Effector memory CD8-positive, alpha-beta T cell (primary cell): ENCODE measurements around the gene GCC2.
"Not testable (repeated sequence)": the region's sequence is repeated elsewhere in the genome, so short reads cannot be mapped to it uniquely, and the experiment has no call there.

Experiments
- ATAC-seq: fragments of 150-1000 bp; cut with Tn5 transposase; replicated peaks from 2 replicates; pipeline ENCODE4 v1.10.0; 2021; ENCODE audit warnings: mild to moderate bottlenecking, moderate library complexity
- DNase-seq, 3 experiments: peaks; one replicate each; pipeline ENCODE4 v3.0.0; 2021
- H3K27ac Mint-ChIP-seq, 2 donors: one replicate each; pipeline ENCODE4 v1.8.0; 2022; ENCODE audit warnings: mild to moderate bottlenecking in 2 of 2, mixed read lengths in 2 of 2, moderate library complexity in 2 of 2
- H3K27me3 Mint-ChIP-seq, 2 donors: one replicate each; pipeline ENCODE4 v1.8.0; 2022; ENCODE audit warnings: mixed read lengths in 2 of 2
- H3K36me3 Mint-ChIP-seq: one replicate; pipeline ENCODE4 v1.8.0; 2022; ENCODE audit warnings: mild to moderate bottlenecking, moderate library complexity, mixed read lengths; ENCODE audit not compliant: insufficient read depth
- H3K4me1 Mint-ChIP-seq, 2 donors: one replicate each; pipeline ENCODE4 v1.8.0; 2022; ENCODE audit warnings: low read depth in 2 of 2, mixed read lengths in 2 of 2
- H3K4me3 Mint-ChIP-seq, 2 donors: one replicate each; pipeline ENCODE4 v1.8.0; 2022; ENCODE audit warnings: mild to moderate bottlenecking in 2 of 2, mixed read lengths in 2 of 2, moderate library complexity in 2 of 2
- H3K9me3 Mint-ChIP-seq, 2 donors: one replicate each; pipeline ENCODE4 v1.8.0; 2022; ENCODE audit warnings: mixed read lengths in 2 of 2

Gene GCC2

GRCh38 chr2:108451976-108452375 is 3.0 kb downstream of the GCC2 start:
- DNase-seq (no peak), ATAC-seq (no peak)
- Mint-ChIP-seq H3K4me1 (peaks cover 18 to 54% of the 10 kb centered on the region in 2 donors), H3K27me3 (no peaks in the 10 kb centered on the region), H3K9me3 (no peaks in the 10 kb centered on the region), H3K4me3 (no peak overlapping the region), H3K27ac (peak overlapping the region; percentile 83 to 100), H3K36me3 (peaks cover 83% of the 10 kb centered on the region)

DNA sequence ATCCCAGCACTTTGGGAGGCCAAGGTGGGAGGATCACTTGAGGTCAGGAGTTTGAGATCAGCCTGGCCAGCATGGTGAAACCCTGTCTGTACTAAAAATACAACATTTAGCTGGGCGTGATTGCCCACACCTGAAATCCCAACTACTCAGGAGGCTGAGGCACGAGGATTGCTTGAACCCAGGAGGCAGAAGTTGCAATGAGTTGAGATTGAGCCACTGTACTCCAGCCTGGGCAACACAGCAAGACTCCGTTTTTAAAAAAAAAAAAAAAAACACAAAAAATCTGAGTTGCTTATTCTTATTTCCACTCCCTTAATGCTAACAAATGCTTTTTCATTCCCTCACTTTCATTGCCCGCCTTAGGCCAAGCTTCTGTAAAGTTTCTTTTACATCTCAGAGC is 4.5 kb downstream of the GCC2 start:
- H3K36me3 Mint-ChIP-seq: peaks cover 97% of the 10 kb centered on the region
- DNase-seq, ATAC-seq: not testable (repeated sequence)

DNA sequence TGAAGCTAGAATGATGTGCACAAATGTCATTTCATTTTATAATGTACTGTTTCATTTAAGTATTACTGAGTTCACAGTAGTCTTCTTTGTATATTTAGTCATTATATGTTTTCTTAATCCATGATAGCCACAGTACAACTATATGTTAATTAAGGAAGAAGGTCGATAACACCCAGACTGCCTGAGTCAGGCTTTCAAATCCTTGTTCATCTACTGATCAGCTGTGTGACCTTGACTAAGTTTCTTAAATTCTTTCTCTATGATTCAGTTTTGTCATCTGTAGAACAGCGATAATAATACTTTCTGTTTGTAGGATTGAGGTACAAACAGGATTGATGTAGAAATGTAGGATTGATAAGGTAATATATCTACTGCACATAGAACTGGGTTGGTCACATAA is 5.4 kb downstream of the GCC2 start:
- DNase-seq (no peak), ATAC-seq (no peak)
- Mint-ChIP-seq H3K4me1 (peaks cover 28 to 67% of the 10 kb centered on the region in 2 donors), H3K36me3 (peaks cover 97% of the 10 kb centered on the region), H3K4me3 (no peak overlapping the region), H3K27me3 (no peaks in the 10 kb centered on the region), H3K9me3 (no peaks in the 10 kb centered on the region), H3K27ac (no peak overlapping the region)

More for the DNA sequence above, 4.5 kb downstream of the GCC2 start:
- H3K4me3 Mint-ChIP-seq, H3K27me3 Mint-ChIP-seq, H3K9me3 Mint-ChIP-seq: not testable (repeated sequence)
- Mint-ChIP-seq H3K27ac (peak overlapping the region in 1 of 2 donors; percentile 63), H3K4me1 (peaks cover 24 to 65% of the 10 kb centered on the region in 2 donors)

DNA sequence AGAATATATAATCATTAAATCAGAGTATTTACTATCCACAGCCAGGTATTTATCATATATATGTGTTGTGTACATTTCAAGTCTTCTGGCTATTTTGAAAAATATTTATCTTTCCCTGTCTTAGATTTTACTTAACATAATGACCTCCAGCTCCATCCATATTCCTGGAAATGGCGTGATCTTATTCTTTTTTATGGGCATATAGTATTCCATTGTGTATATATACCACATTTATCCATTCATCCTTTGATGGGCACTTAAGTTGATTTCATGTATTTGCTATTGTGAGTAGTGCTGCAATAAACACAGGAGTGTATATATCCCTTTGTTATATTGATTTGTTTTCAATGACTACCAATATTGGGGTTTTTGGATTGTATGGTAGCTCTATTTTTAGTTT is 6.6 kb downstream of the GCC2 start:
- H3K27me3 Mint-ChIP-seq: no peaks in the 10 kb centered on the region
- no peak for DNase-seq

GRCh38 chr2:108458082-108458481 is 9.1 kb downstream of the GCC2 start:
- Mint-ChIP-seq H3K9me3 (no peaks in the 10 kb centered on the region), H3K27ac (peak overlapping the region in 1 of 2 donors; percentile 6), H3K36me3 (peaks cover 90% of the 10 kb centered on the region)

More for the DNA sequence above, 6.6 kb downstream of the GCC2 start:
- Mint-ChIP-seq H3K4me1 (peaks cover 28 to 68% of the 10 kb centered on the region in 2 donors), H3K27ac (peak overlapping the region in 1 of 2 donors; percentile 46), H3K4me3 (no peak overlapping the region), H3K9me3 (no peaks in the 10 kb centered on the region), H3K36me3 (peaks cover 93% of the 10 kb centered on the region)
- ATAC-seq: no peak

GRCh38 chr2:108459441-108459840 is 10.4 kb downstream of the GCC2 start:
- H3K27me3 Mint-ChIP-seq: no peaks in the 10 kb centered on the region
- ATAC-seq (no peak), DNase-seq (no peak)
- H3K4me3 Mint-ChIP-seq: peak overlapping the region in 1 of 2 donors; percentile 28
- H3K27ac Mint-ChIP-seq: peak overlapping the region in 1 of 2 donors; percentile 49
- H3K9me3 Mint-ChIP-seq: no peaks in the 10 kb centered on the region
- peaks cover 42 to 62% of the 10 kb centered on the region in 2 donors for H3K4me1 Mint-ChIP-seq
- peaks cover 90% of the 10 kb centered on the region for H3K36me3 Mint-ChIP-seq

More at GRCh38 chr2:108458082-108458481, 9.1 kb downstream of the GCC2 start:
- ATAC-seq (no peak), DNase-seq (no peak)
- Mint-ChIP-seq H3K4me1 (peaks cover 32 to 65% of the 10 kb centered on the region in 2 donors), H3K27me3 (no peaks in the 10 kb centered on the region), H3K4me3 (peak overlapping the region in 1 of 2 donors; percentile 28)

- Mint-ChIP-seq H3K27ac (peak overlapping the region in 1 of 2 donors; percentile 24), H3K36me3 (peaks cover 90% of the 10 kb centered on the region), H3K4me1 (peaks cover 42 to 59% of the 10 kb centered on the region in 2 donors), H3K9me3 (no peaks in the 10 kb centered on the region), H3K4me3 (peak overlapping the region in 1 of 2 donors; percentile 11), H3K27me3 (no peaks in the 10 kb centered on the region)
- ATAC-seq: no peak
- no peak for DNase-seq
These were observed 11.5 kb downstream of the GCC2 start for GRCh38 chr2:108460345-108461037.

DNA sequence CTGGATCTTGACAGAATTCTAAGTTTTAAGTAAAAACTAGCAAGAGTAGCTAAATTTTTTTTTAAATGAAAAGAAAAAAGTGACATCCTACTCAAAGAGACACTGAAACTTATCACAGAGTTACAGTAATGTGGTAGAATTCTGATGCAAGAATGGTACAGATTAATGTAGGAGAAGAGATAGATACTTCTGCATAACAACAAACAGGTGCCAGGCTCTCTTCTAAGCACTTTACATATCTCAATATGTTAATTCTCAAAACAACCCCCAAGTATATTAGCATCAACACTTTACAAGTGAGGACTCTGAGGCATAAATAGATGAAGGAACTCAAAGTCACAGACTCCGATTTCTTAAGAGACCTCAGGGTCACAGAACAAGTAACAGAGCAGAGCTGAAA is 28.1 kb downstream of the GCC2 start:
- no peak overlapping the region for H3K27ac Mint-ChIP-seq
- ATAC-seq (no peak), DNase-seq (no peak)
- H3K9me3 Mint-ChIP-seq: no peaks in the 10 kb centered on the region
- H3K4me1 Mint-ChIP-seq: peaks cover 2 to 10% of the 10 kb centered on the region in 2 donors
- no peaks in the 10 kb centered on the region for H3K27me3 Mint-ChIP-seq
- H3K4me3 Mint-ChIP-seq: no peak overlapping the region
- peaks cover 95% of the 10 kb centered on the region for H3K36me3 Mint-ChIP-seq

GRCh38 chr2:108485253-108485652 is 36.2 kb downstream of the GCC2 start:
- Mint-ChIP-seq H3K36me3 (peaks cover 85% of the 10 kb centered on the region), H3K9me3 (no peaks in the 10 kb centered on the region), H3K4me3 (no peak overlapping the region), H3K4me1 (peaks cover 0 to 6% of the 10 kb centered on the region in 2 donors), H3K27ac (peak overlapping the region in 1 of 2 donors; percentile 35), H3K27me3 (no peaks in the 10 kb centered on the region)
- no peak for DNase-seq
- no peak for ATAC-seq

- ATAC-seq (no peak), DNase-seq (no peak)
- Mint-ChIP-seq H3K36me3 (peaks cover 84% of the 10 kb centered on the region), H3K9me3 (no peaks in the 10 kb centered on the region), H3K27me3 (no peaks in the 10 kb centered on the region), H3K4me1 (peaks cover 0 to 3% of the 10 kb centered on the region in 2 donors), H3K4me3 (no peak overlapping the region), H3K27ac (no peak overlapping the region)
These were observed 41.6 kb downstream of the GCC2 start for GRCh38 chr2:108490506-108491122.

- peaks cover 0 to 3% of the 10 kb centered on the region in 2 donors for H3K4me1 Mint-ChIP-seq
- H3K4me3 Mint-ChIP-seq: no peak overlapping the region
- no peaks in the 10 kb centered on the region for H3K27me3 Mint-ChIP-seq
- no peaks in the 10 kb centered on the region for H3K9me3 Mint-ChIP-seq
- no peak overlapping the region for H3K27ac Mint-ChIP-seq
- peaks cover 79% of the 10 kb centered on the region for H3K36me3 Mint-ChIP-seq
- DNase-seq (no peak), ATAC-seq (no peak)
These were observed 42.8 kb downstream of the GCC2 start for GRCh38 chr2:108491848-108492247.

GRCh38 chr2:108492364-108492763 is 43.4 kb downstream of the GCC2 start:
- H3K27me3 Mint-ChIP-seq: no peaks in the 10 kb centered on the region
- ATAC-seq (no peak), DNase-seq (no peak)
- peaks cover 79% of the 10 kb centered on the region for H3K36me3 Mint-ChIP-seq
- no peak overlapping the region for H3K4me3 Mint-ChIP-seq
- no peaks in the 10 kb centered on the region for H3K9me3 Mint-ChIP-seq
- peaks cover 0 to 3% of the 10 kb centered on the region in 2 donors for H3K4me1 Mint-ChIP-seq
- H3K27ac Mint-ChIP-seq: no peak overlapping the region

- H3K9me3 Mint-ChIP-seq, H3K4me3 Mint-ChIP-seq, ATAC-seq, H3K27me3 Mint-ChIP-seq, H3K27ac Mint-ChIP-seq, DNase-seq, H3K4me1 Mint-ChIP-seq: not testable (repeated sequence)
- H3K36me3 Mint-ChIP-seq: peaks cover 71% of the 10 kb centered on the region
These were observed 47.2 kb downstream of the GCC2 start for GRCh38 chr2:108496167-108496566.

DNA sequence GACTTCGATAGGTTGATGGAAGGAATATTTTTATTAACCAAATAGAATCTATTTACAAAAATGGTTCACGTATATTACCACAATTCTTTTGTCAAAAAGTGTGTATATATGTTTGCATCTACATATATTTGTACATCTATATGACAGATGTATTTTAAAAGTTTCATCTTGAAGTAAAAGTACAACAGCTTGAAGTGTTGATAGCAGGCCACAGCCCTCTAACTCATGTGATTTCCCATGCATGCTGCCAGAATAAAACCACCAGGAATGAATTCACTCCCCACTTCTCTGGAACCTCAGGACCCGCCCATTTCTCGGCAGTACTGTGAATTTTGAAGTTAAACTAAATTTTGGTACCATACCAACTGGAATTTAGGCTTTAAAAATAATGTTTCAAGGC is 58.6 kb downstream of the GCC2 start:
- H3K27ac Mint-ChIP-seq, H3K27me3 Mint-ChIP-seq, H3K4me3 Mint-ChIP-seq, H3K4me1 Mint-ChIP-seq, DNase-seq, H3K9me3 Mint-ChIP-seq, ATAC-seq: not testable (repeated sequence)
- H3K36me3 Mint-ChIP-seq: peaks cover 44% of the 10 kb centered on the region
